Erythroblast (primary cell): Measurements from ENCODE around the gene LDLR.
"Not testable (repeated sequence)": the region's sequence is repeated elsewhere in the genome, so short reads cannot be mapped to it uniquely, and the experiment has no call there.

ENCODE experiments used
- GATA1 ChIP-seq: IDR thresholded peaks from 2 replicates; pipeline ENCODE4 v1.6.1; 2011; ENCODE audit warnings: low read depth, mild to moderate bottlenecking, control low read depth, low read length, moderate library complexity
- POLR2A ChIP-seq: IDR thresholded peaks from 2 replicates; pipeline ENCODE4 v1.6.1; 2011; ENCODE audit warnings: mild to moderate bottlenecking, low read length

- not testable (repeated sequence) for TF ChIP-seq POLR2A, GATA1
Observed at GRCh38 chr19:11179145-11179465, 89.8 kb downstream of the LDLR start.
